Esophagus muscularis mucosa (tissue), 3 donors: ENCODE data around the gene PLA2G12A.

ENCODE experiments used
- EP300 ChIP-seq: sonication (generic); formaldehyde crosslinking; IDR thresholded peaks from one replicate; pipeline ENCODE4 v1.6.1; 2017; ENCODE audit warnings: antibody characterized with exemption
- POLR2A ChIP-seq: fragments of 450-650 bp; IDR thresholded peaks from one replicate; pipeline ENCODE4 v1.6.1; 2017; ENCODE audit warnings: antibody characterized with exemption, moderate library complexity, mild to moderate bottlenecking, low read depth
- POLR2AphosphoS5 ChIP-seq, 2 donors: sonication (generic); formaldehyde crosslinking; IDR thresholded peaks; one replicate each; pipeline ENCODE4 v1.6.1; 2017; ENCODE audit warnings: antibody characterized with exemption in 2 of 2

- TF ChIP-seq POLR2A = no peak
- TF ChIP-seq POLR2AphosphoS5 (IDR thresholded peaks at IDR 0.05) = no peak
- TF ChIP-seq EP300 = no peak
Measured at GRCh38 chr4:109728385-109728784, 1.5 kb downstream of the PLA2G12A start.
